ENCODE results near the gene RPS23.

DNA sequence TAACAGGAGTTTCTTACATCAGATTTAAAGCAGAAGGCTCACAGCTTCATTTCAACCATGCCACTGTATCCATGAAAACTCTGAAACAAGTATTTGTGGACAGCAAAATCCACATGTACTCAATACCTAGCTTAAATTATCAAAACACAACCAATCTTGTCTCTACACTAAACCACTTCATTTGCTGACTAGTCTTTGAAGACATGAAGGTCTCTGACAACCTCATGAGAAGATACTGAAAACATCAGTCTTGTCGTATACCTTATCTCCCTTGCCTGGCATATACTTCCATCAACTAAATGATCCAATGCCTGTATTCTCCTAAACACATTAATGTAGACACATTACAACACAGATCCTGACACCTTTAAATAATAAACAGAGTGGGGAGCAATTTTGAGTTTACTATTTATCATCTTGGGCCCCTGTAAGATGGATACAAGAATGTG lies 2.9 kb downstream of the RPS23 start:
- TF ChIP-seq, protein P1, sequence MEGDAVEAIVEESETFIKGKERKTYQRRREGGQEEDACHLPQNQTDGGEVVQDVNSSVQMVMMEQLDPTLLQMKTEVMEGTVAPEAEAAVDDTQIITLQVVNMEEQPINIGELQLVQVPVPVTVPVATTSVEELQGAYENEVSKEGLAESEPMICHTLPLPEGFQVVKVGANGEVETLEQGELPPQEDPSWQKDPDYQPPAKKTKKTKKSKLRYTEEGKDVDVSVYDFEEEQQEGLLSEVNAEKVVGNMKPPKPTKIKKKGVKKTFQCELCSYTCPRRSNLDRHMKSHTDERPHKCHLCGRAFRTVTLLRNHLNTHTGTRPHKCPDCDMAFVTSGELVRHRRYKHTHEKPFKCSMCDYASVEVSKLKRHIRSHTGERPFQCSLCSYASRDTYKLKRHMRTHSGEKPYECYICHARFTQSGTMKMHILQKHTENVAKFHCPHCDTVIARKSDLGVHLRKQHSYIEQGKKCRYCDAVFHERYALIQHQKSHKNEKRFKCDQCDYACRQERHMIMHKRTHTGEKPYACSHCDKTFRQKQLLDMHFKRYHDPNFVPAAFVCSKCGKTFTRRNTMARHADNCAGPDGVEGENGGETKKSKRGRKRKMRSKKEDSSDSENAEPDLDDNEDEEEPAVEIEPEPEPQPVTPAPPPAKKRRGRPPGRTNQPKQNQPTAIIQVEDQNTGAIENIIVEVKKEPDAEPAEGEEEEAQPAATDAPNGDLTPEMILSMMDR (conservative IDR thresholded peaks at IDR 0.05; ENCODE audit: low read depth, low read length): no peak
- no peak for TF ChIP-seq EZH2 (IDR thresholded peaks at IDR 0.05; ENCODE audit: borderline replicate concordance, low read depth, low read length, poor library complexity, severe bottlenecking)

Data from A673 (cell line).